8988T (cell line): ENCODE results near the gene ACP5.

Experiments used
- DNase-seq: peaks from one replicate; pipeline ENCODE4 v3.0.0; 2011

The ACP5 gene

DNA sequence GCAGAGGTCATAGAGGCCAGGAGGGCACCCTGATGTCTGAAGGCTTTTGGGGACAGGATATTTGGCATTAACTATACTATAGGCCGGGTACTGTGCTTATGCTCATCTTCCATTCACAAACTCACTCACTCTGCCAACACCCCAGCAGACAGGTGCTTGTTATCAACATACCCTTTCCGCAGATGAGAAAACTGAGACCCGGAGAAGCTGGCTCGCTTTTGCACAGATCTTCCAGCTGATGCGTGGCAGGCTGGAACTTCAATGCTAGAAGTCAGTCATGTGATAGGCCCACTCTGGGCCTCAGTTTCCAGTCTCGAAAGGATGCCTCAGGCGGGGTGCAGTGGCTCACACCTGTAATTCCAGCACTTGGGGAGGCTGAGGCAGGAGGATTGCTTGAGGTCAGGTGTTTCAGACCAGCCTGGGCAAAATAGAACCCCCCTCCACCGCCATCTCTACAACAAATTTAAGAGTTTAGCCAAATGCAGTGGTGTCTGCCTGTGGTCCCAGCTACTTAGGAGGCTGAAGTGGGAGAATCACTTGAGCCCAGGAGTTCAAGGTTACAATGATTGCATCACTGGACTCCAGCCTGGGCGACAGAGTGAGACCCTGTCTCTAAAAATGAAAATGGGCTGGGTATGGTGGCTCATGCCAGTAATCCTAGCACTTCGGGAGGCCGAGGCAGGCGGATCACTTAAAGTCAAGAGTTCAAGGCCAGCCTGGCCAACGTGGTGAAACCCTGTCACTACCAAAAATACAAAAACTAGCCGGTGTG lies 29.3 kb downstream of the ACP5 start:
- DNase-seq = no peak

DNA sequence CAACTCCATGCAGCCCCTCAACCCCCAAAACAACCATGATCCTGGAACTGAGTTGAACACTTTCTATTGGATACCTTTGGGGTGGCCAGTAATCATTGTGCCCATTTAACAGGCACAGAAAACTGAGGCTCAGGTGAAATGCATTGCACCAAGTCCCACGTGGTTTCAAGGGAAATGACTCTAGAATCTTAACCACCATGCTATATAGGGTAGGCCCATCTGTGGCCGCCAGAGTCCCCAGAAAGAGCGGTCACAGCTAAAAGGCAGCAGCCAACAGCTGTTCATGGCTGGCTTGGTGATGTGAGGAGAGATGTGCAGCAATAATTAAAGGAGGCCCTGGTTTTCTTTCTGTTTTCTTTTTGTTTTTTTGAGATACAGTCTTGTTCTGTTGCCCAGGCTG lies 36.2 kb downstream of the ACP5 start:
- DNase-seq = no peak

DNA sequence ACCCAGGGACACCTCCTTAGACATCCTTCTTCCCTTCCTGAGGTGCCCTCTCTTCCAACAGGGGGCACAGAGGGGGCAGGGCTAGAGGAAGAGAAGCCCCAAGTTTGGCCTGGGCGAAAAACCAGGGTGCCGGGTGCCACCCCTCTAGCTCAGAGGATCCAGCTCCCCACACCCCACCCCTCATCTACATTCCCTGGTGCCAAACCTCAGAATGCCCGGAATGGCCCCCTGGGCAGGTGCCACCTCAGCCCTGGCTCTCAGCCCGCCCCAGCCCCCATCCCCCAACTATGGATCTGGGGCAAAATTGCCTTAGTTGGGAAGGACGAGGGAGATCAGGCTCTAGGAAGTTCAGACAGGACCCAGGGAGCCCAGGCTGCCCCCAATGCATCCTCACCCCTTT lies 36.8 kb downstream of the ACP5 start:
- DNase-seq = no peak

DNA sequence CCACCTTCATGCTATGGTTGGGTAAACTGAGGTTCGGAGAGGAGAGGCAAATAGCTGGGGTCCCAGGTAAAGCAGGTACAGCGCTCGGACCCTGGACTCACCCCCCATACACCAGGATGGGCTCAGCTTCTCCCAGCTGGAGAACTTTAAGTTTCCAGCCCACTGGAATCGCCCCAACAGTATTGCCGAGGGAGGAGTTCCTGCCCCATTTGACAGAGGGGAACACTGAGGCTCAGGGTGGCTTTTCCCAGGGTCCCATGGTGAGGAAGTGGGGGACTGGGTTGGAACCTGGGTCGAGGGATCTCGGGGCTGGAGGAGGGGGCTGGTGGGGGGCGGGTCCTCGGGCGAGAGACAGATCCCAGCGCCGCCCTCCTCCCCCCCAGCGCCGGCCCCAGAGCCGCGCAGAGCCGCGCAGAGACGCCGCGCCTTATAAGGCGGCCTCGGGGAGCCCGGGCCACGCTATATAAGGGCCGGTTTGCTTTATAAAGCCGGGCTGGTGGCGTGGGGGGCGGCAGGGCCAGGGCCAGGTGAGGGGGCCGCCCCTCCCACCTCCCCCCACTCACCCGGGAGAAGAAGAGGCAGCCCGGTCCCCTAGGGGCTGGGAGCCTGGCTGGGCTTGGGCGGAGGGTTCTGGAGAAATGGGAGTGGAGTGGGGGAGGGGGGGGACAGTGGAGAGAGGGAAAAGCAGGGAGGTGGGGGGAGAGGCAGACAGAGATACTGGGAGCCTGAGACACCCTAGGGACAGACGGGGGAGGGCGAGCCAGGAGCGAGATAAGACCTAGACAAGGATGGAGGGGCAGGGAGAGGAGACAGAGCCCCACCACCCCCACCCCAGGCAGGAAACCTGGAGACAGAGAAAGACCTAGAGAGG lies 37.7 kb downstream of the ACP5 start:
- no peak for DNase-seq

DNA sequence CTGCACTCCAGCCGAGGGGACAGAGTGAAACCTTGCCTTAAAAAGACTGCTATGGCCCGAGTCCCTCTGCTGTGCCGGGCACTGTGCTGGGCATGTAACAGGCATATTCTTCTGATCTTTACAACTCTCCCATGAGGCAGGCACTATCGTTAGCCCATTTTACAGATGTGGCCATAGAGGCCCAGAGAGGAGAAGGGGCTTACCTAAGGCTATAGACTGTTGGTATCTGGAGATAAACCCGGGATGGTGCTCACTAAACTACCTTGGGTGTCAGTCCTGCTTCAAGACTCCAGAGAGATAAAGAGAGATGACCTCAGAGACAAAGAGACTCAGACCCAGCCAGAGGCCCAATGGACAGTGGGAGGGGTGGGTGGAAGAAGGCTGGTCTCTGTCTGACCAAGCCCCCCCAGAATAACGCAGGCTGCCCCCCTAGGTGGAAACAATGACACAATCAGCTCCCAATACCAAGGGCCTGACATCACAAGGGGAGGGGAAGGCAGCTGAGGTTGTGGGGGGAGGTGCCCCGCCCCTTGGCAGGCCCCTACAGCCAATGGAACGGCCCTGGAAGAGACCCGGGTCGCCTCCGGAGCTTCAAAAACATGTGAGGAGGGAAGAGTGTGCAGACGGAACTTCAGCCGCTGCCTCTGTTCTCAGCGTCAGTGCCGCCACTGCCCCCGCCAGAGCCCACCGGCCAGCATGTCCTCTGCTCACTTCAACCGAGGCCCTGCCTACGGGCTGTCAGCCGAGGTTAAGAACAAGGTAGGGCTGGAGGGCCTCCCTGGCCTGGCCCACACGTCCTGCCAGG lies 39.0 kb downstream of the ACP5 start, which contains the start of gene CNN1:
Gene CNN1 (plus strand): TSS at position 620 of the 805 bp plus-strand sequence. CDS start 77 bp downstream, at position 697.
- no peak for DNase-seq

DNA sequence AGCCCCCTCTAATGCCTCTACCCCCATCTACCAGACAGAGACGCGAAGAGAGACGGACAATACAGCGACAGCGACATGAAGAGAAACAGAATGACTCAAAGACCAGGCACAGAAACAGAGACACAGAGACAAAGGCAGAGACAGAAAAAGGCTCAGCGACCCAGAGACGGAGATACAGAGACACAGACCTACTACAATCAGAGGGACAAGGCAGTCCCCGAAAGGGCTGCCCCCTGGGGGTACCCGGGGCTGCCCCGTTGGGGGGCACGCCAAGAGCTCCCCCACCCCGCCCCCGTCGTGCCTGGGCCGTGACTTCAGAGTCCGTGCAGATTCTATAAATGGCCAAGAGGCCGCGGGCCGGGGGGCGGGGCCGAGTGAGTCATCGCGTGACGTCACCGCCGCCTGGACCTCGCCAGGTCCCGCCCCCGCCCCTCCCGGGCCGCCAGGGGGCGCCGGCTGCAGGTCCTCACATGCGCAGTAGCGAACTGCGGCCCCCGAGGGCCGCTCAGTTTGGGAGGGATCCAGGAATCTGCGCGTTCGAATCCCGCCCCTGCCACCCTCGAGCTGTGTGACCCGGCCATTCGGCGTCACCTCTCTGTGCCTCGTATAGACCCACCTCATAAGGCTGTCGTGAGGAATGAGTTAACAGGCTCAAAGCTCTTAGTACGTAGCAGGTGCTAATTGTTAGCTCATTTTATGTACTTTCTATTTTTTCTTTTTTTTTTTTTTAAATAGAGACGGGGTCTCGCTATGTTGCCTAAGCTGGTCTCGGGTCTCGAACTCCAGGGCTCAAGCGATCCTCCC lies 41.5 kb downstream of the ACP5 start:
- DNase-seq = peak; percentile 94

DNA sequence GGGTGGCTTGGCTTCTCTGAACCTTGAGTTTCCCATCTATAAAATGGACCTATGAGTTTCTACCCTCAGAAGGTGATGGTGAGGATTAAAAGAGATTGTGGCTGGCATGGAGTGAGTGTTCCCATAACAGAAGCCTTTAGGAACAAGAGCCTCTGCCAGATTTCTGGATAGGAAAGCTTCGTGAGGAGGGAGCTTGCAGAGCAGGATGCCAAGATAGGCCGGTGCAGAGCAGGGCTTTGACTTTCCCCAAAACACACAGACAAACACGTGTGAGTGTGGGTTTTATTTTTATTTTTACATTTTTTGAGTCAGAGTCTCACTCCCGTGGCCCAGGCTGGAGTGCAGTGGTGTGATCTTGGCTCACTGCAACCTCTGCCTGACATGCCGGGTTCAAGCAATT lies 42.5 kb downstream of the ACP5 start:
- DNase-seq = no peak

DNA sequence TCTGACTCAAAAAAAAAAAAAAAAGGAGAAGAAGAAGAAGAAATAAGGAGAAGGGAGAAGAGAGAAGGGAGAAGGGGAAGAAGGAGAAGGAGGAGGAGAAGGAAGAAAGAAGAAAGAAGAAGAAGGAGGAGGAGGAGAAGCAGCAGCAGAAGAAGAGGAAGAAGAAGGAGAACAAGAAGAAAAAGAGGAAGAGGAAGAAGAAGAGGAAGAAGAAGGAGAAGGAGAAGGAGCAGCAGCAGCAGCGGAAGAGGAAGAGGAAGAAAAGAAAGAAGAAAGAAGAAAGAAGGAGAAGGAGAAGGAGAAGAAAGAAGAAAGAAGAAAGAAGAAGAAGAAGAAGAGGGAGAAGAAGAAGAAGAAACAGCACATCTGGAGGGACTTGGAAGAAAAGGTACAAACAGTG lies 42.9 kb downstream of the ACP5 start:
- DNase-seq = no peak

DNA sequence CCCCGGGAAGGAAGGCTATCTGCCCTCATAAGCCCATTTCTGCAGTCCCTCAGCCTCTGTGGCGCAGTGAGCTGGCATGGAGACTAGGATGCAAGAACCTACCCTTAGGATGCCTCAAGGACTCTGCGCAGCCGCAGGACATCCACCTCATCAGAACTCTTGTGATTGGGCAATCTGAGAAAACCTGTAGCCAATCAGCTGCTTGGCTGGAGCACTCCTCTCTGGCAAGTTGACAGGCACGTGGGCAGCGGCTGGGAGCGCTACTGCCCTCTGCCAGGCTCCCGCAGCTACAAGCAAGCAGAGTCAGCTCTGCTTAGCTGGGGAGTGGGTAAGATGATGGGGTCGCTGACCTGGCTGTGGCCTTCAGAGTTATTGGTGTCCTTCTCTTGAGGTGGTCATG lies 47.0 kb downstream of the ACP5 start:
- no peak for DNase-seq

DNA sequence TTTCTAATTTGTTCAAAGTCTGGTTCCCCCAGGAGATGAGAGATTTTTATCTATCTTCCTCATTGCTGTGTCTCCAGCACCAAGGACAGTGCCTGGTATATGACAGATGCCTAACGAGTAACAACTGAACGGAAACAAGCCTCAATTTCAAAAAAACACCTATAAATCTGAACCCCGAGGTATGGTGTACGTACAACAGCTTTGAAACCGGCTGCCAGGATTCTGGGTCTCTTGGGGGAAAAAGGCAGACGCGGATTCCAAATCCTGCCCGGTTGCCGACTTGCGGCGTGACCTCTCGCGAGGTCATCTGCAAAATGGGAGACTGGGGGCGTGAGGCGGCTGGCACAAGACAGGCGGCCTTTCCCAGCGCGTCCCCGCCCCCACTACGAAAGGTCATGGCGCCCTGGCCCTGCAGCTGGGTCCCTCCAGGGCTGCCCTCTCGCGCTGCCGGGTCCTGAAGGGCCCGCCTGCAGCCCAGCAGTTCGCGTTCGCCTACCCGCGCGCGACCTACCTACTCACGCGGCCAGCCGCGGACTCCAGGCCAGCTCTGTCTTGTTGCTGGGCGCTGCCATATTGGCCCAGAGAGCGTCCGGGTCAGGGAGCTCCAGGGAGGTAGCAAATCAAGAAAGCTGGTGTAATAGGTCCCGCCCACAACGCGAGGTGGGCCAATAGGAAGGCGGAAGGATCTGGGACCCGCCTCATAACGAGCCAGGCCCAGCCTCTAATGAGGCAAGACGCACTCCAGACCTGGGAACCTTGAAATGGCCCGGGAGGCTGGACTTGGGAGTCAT lies 48.7 kb downstream of the ACP5 start, which contains the start of gene ECSIT:
Gene ECSIT (minus strand): TSS at position 584 of the 791 bp plus-strand sequence. CDS start 9,964 bp downstream, outside the sequence.
- DNase-seq = peak; percentile 68
